OCI-LY1 (cell line): ENCODE measurements around the gene MAP3K4.

Source experiments
- H2AFZ ChIP-seq: fragments of 200-600 bp; sonication (generic), shearing (Covaris generic); 2 replicates; pipeline ENCODE4 v1.6.0; 2014; ENCODE audit warnings: antibody characterized with exemption, mild to moderate bottlenecking, low read length
- H3F3A ChIP-seq: fragments of 200-600 bp; sonication (generic), shearing (Covaris generic); 2 replicates; pipeline ENCODE4 v1.6.0; 2014; ENCODE audit warnings: mild to moderate bottlenecking, antibody characterized with exemption, low read length, moderate library complexity; ENCODE audit not compliant: insufficient read depth
- H3K27ac ChIP-seq: fragments of 200-600 bp; sonication (generic); 2 replicates; pipeline ENCODE4 v1.5.1; 2014; ENCODE audit warnings: low read length, mixed run types, mild to moderate bottlenecking, low read depth; ENCODE audit not compliant: poor library complexity, severe bottlenecking
- H3K27me3 ChIP-seq: fragments of 200-600 bp; sonication (generic); 2 replicates; pipeline ENCODE4 v1.6.0; 2014; ENCODE audit warnings: antibody characterized with exemption, mild to moderate bottlenecking, low read length, moderate library complexity; ENCODE audit not compliant: insufficient read depth
- H3K36me3 ChIP-seq: fragments of 200-600 bp; sonication (generic); 2 replicates; pipeline ENCODE4 v1.6.1; 2014; ENCODE audit warnings: mild to moderate bottlenecking, antibody characterized with exemption, low read length, moderate library complexity, mixed read lengths; ENCODE audit not compliant: insufficient read depth
- H3K4me1 ChIP-seq: fragments of 200-600 bp; sonication (generic); 2 replicates; pipeline ENCODE4 v1.5.1; 2014; ENCODE audit warnings: mild to moderate bottlenecking, low read length, moderate library complexity; ENCODE audit not compliant: insufficient read depth, severe bottlenecking
- H3K4me2 ChIP-seq: fragments of 200-600 bp; sonication (generic), shearing (Covaris generic); 2 replicates; pipeline ENCODE4 v1.6.1; 2014; ENCODE audit warnings: low read length
- H3K4me3 ChIP-seq: fragments of 200-600 bp; sonication (generic); 2 replicates; pipeline ENCODE4 v1.5.1; 2014; ENCODE audit warnings: low read length, low read depth, mild to moderate bottlenecking, mixed read lengths; ENCODE audit not compliant: poor library complexity, severe bottlenecking
- H3K79me2 ChIP-seq: fragments of 200-600 bp; shearing (Covaris generic); 2 replicates; pipeline ENCODE4 v1.6.1; 2016; ENCODE audit warnings: mixed run types, low read length, mixed read lengths; ENCODE audit not compliant: insufficient read depth
- H3K9ac ChIP-seq: fragments of 200-600 bp; sonication (generic), shearing (Covaris generic); 2 replicates; pipeline ENCODE4 v1.6.1; 2014; ENCODE audit warnings: mild to moderate bottlenecking, low read length, mixed read lengths
- H3K9me2 ChIP-seq: fragments of 200-600 bp; sonication (generic), shearing (Covaris generic); 2 replicates; pipeline ENCODE4 v1.6.1; 2014; ENCODE audit warnings: low read depth, mild to moderate bottlenecking, low read length, mixed read lengths
- H3K9me3 ChIP-seq: fragments of 200-600 bp; shearing (Covaris generic); 2 replicates; pipeline ENCODE4 v1.6.1; 2014; ENCODE audit warnings: low read length, mixed read lengths
- H4K20me1 ChIP-seq: fragments of 200-600 bp; sonication (generic), shearing (Covaris generic); 2 replicates; pipeline ENCODE4 v1.6.0; 2016; ENCODE audit warnings: mild to moderate bottlenecking, low read length; ENCODE audit not compliant: insufficient read depth
- CTCF ChIP-seq: fragments of 200-600 bp; sonication (generic), shearing (Covaris generic); IDR thresholded peaks from 2 replicates; pipeline ENCODE4 v1.5.1; 2017; ENCODE audit warnings: mild to moderate bottlenecking, antibody characterized with exemption, low read length, moderate library complexity, mixed read lengths
- EZH2 ChIP-seq: fragments of 200-600 bp; sonication (generic), shearing (Covaris generic); IDR thresholded peaks from 2 replicates; pipeline ENCODE4 v1.8.0; 2017; ENCODE audit warnings: borderline replicate concordance, mixed run types, mild to moderate bottlenecking, antibody characterized with exemption, low read length, moderate library complexity, mixed read lengths

MAP3K4 gene

GRCh38 chr6:161134550-161135298 is 143.2 kb downstream of the MAP3K4 start:
- H3K36me3 ChIP-seq: no peaks in the 10 kb centered on the region
- H3K4me3 ChIP-seq: no peak overlapping the region

GRCh38 chr6:161135695-161136591 is 144.4 kb downstream of the MAP3K4 start:
- H3K4me2 ChIP-seq: peak overlapping the region; percentile 46
- H4K20me1 ChIP-seq: no peaks in the 10 kb centered on the region
- H2AFZ ChIP-seq: no peak overlapping the region
- H3K36me3 ChIP-seq: no peaks in the 10 kb centered on the region
- no peaks in the 10 kb centered on the region for H3F3A ChIP-seq
- H3K79me2 ChIP-seq: no peaks in the 10 kb centered on the region
- no peak for TF ChIP-seq EZH2
- no peak overlapping the region for H3K27ac ChIP-seq
- H3K4me1 ChIP-seq: peaks cover 44% of the 10 kb centered on the region
- no peaks in the 10 kb centered on the region for H3K27me3 ChIP-seq
- no peaks in the 10 kb centered on the region for H3K9me2 ChIP-seq
- H3K4me3 ChIP-seq: peak overlapping the region; percentile 3
- no peak overlapping the region for H3K9ac ChIP-seq
- H3K9me3 ChIP-seq: no peaks in the 10 kb centered on the region

More at GRCh38 chr6:161134550-161135298, 143.2 kb downstream of the MAP3K4 start:
- no peak overlapping the region for H3K27ac ChIP-seq
- H3K4me1 ChIP-seq: peaks cover 31% of the 10 kb centered on the region
- H3K9me2 ChIP-seq: no peaks in the 10 kb centered on the region
- H3K9me3 ChIP-seq: no peaks in the 10 kb centered on the region
- no peaks in the 10 kb centered on the region for H4K20me1 ChIP-seq
- H3K79me2 ChIP-seq: no peaks in the 10 kb centered on the region
- no peaks in the 10 kb centered on the region for H3F3A ChIP-seq
- no peak overlapping the region for H3K9ac ChIP-seq
- no peaks in the 10 kb centered on the region for H3K27me3 ChIP-seq
- TF ChIP-seq CTCF: no peak
- no peak for TF ChIP-seq EZH2
- H2AFZ ChIP-seq: no peak overlapping the region
- H3K4me2 ChIP-seq: no peak overlapping the region; the same call in 1 of the 2 replicates

GRCh38 chr6:161136655-161137054 is 145.1 kb downstream of the MAP3K4 start:
- Histone ChIP-seq H3K9ac (no peak overlapping the region), H3K4me1 (peaks cover 50% of the 10 kb centered on the region), H3K36me3 (no peaks in the 10 kb centered on the region), H3K4me3 (no peak overlapping the region), H3F3A (no peaks in the 10 kb centered on the region), H4K20me1 (no peaks in the 10 kb centered on the region), H3K9me2 (no peaks in the 10 kb centered on the region), H3K79me2 (no peaks in the 10 kb centered on the region), H2AFZ (no peak overlapping the region), H3K4me2 (no peak overlapping the region), H3K27me3 (no peaks in the 10 kb centered on the region), H3K27ac (no peak overlapping the region), H3K9me3 (no peaks in the 10 kb centered on the region)
- TF ChIP-seq EZH2 (no peak), CTCF (no peak)
